KG1 (cell line): ENCODE data around the gene WWC2.
"Not testable (repeated sequence)": the region's sequence is repeated elsewhere in the genome, so short reads cannot be mapped to it uniquely, and the experiment has no call there.

Experiments used
- DNase-seq: peaks from one replicate; lab custom pipeline; 2025; lab: John Stamatoyannopoulos, UW

WWC2 gene

GRCh38 chr4:183299464-183299863 is 200.4 kb downstream of the WWC2 start:
- DNase-seq: no peak

GRCh38 chr4:183300070-183300469 is 201.0 kb downstream of the WWC2 start:
- no peak for DNase-seq

- DNase-seq: no peak
Measured at GRCh38 chr4:183300655-183301054, 201.6 kb downstream of the WWC2 start.

- DNase-seq: no peak
Measured at GRCh38 chr4:183303301-183303700, 204.2 kb downstream of the WWC2 start.

GRCh38 chr4:183304067-183304466 is 205.0 kb downstream of the WWC2 start:
- no peak for DNase-seq

- no peak for DNase-seq
Measured at GRCh38 chr4:183304538-183304937, 205.5 kb downstream of the WWC2 start.

GRCh38 chr4:183306811-183307210 is 207.8 kb downstream of the WWC2 start:
- DNase-seq: no peak

- DNase-seq: no peak
Measured at GRCh38 chr4:183312841-183313240, 213.8 kb downstream of the WWC2 start.

GRCh38 chr4:183314336-183314735 is 215.3 kb downstream of the WWC2 start:
- DNase-seq: no peak

GRCh38 chr4:183314806-183315205 is 215.7 kb downstream of the WWC2 start:
- DNase-seq: no peak

- DNase-seq: no peak
Measured at GRCh38 chr4:183318656-183319055, 219.6 kb downstream of the WWC2 start.

GRCh38 chr4:183320211-183321059 is 221.4 kb downstream of the WWC2 start, which contains the start of gene CLDN22:
Gene CLDN22, minus strand, starts transcription at chr4:183320276. Its CDS starts 58 bp downstream, at chr4:183320218.
- no peak for DNase-seq

GRCh38 chr4:183321079-183321478 is 222.0 kb downstream of the WWC2 start:
- no peak for DNase-seq

- DNase-seq: no peak
Measured at GRCh38 chr4:183321516-183321915, 222.5 kb downstream of the WWC2 start.

GRCh38 chr4:183322326-183322725 is 223.3 kb downstream of the WWC2 start, which contains the start of gene CLDN24:
Gene CLDN24, minus strand, starts transcription at chr4:183322426. Its CDS starts 0 bp downstream, at chr4:183322426.
- DNase-seq: no peak

- DNase-seq: no peak
Measured at GRCh38 chr4:183323295-183323694, 224.2 kb downstream of the WWC2 start.

GRCh38 chr4:183324056-183324455 is 225.0 kb downstream of the WWC2 start:
- DNase-seq: not testable (repeated sequence)

GRCh38 chr4:183324619-183325018 is 225.6 kb downstream of the WWC2 start:
- no peak for DNase-seq

- not testable (repeated sequence) for DNase-seq
Measured at GRCh38 chr4:183326387-183326786, 227.3 kb downstream of the WWC2 start.

GRCh38 chr4:183326853-183327252 is 227.8 kb downstream of the WWC2 start:
- no peak for DNase-seq

GRCh38 chr4:183327827-183328226 is 228.8 kb downstream of the WWC2 start:
- DNase-seq: no peak

GRCh38 chr4:183328832-183329231 is 229.8 kb downstream of the WWC2 start:
- DNase-seq: no peak

GRCh38 chr4:183329244-183329643 is 230.2 kb downstream of the WWC2 start:
- DNase-seq: no peak
